H1 (cell line): Measurements from ENCODE around the gene ARHGAP12. TPM values are rescaled to one million over a fixed set of nuclear protein-coding genes. Genes with fewer than 3 reads are reported as not detected.

Source experiments
- CTCF ChIA-PET: fragments of 300-600 bp; sonication (Branson Sonifier 250); formaldehyde crosslinking; loops from one replicate; lab custom pipeline; 2021; ENCODE audit not compliant: partially characterized antibody; lab: Charles Lee
- POLR2A ChIA-PET: fragments of 300-600 bp; sonication (Branson Sonifier 250); formaldehyde crosslinking; loops from one replicate; lab custom pipeline; 2021; ENCODE audit warnings: inconsistent platforms; ENCODE audit not compliant: partially characterized antibody; lab: Charles Lee
- DNase-seq, 2 experiments: peaks; one replicate each; pipeline versions ENCODE4 v3.0.0 to v3.0.0-alpha.2; 2010 to 2022; ENCODE audit warnings: low spot score in 2 of 2, low read depth in 1 of 2, mixed read lengths in 1 of 2
- FAIRE-seq: peaks from 2 replicates; lab custom pipeline; 2011; peaks lifted over from hg19 to GRCh38; lab: Jason Lieb, UNC
- H2AFZ ChIP-seq: 2 replicates; pipeline ENCODE4 v1.8.1; 2012; ENCODE audit warnings: low read length, inconsistent platforms
- H2AK5ac ChIP-seq: 2 replicates; pipeline ENCODE4 v1.6.1; 2013; ENCODE audit warnings: low read depth, low read length
- H2BK120ac ChIP-seq: replicated peaks from 2 replicates; pipeline ENCODE3; 2013; ENCODE audit warnings: low read depth, low read length, inconsistent platforms
- H2BK12ac ChIP-seq: 2 replicates; pipeline ENCODE4 v1.6.1; 2013; ENCODE audit warnings: low read depth, low read length
- H2BK15ac ChIP-seq: 2 replicates; pipeline ENCODE4 v1.6.1; 2013; ENCODE audit warnings: low read length
- H2BK20ac ChIP-seq: 2 replicates; pipeline ENCODE4 v1.6.1; 2013; ENCODE audit warnings: low read length
- H2BK5ac ChIP-seq: 2 replicates; pipeline ENCODE4 v1.6.1; 2013; ENCODE audit warnings: low read depth, low read length
- H3K14ac ChIP-seq: 2 replicates; pipeline ENCODE4 v1.6.1; 2013; ENCODE audit warnings: inconsistent platforms; ENCODE audit not compliant: insufficient read length
- H3K18ac ChIP-seq: 2 replicates; pipeline ENCODE4 v1.6.1; 2013; ENCODE audit warnings: low read length; ENCODE audit errors: extremely low read depth
- H3K23ac ChIP-seq: 2 replicates; pipeline ENCODE4 v1.6.1; 2013; ENCODE audit warnings: inconsistent platforms; ENCODE audit not compliant: insufficient read length
- H3K23me2 ChIP-seq: 2 replicates; pipeline ENCODE4 v1.6.1; 2013; ENCODE audit warnings: low read depth, low read length
- H3K27ac ChIP-seq: 2 replicates; pipeline ENCODE4 v1.6.1; 2011; ENCODE audit warnings: low read depth, low read length, inconsistent platforms
- H3K27me3 ChIP-seq, 4 experiments: replicated peaks in 1 of 4; 1 replicate in 1 of 4; 2 replicates in 3 of 4; pipeline versions ENCODE4 v1.6.1 to v1.8.1; 2011 to 2013; ENCODE audit warnings: low read length in 3 of 4, mild to moderate bottlenecking in 3 of 4, inconsistent platforms in 2 of 4, mixed read lengths in 2 of 4, moderate library complexity in 1 of 4; ENCODE audit not compliant: control insufficient read depth in 3 of 4, insufficient read depth in 3 of 4; ENCODE audit errors: extremely low read depth in 1 of 4
- H3K36me3 ChIP-seq, 4 experiments: 2 replicates each; pipeline versions ENCODE4 v1.6.1 to v1.8.1; 2011 to 2013; ENCODE audit warnings: mild to moderate bottlenecking in 4 of 4, low read length in 3 of 4, moderate library complexity in 2 of 4, control low read depth in 1 of 4, inconsistent platforms in 1 of 4; ENCODE audit not compliant: insufficient read depth in 4 of 4, control insufficient read depth in 2 of 4
- H3K4ac ChIP-seq: replicated peaks from 2 replicates; pipeline ENCODE3; 2013; ENCODE audit warnings: low read length, low read depth, mixed read lengths, inconsistent platforms; ENCODE audit not compliant: insufficient read length
- H3K4me1 ChIP-seq, 4 experiments: replicated peaks in 1 of 4; 1 replicate in 1 of 4; 2 replicates in 3 of 4; pipeline versions ENCODE4 v1.6.1 to v1.8.1; 2011 to 2013; ENCODE audit warnings: low read length in 3 of 4, inconsistent platforms in 2 of 4, mixed read lengths in 1 of 4; ENCODE audit not compliant: insufficient read depth in 4 of 4, control insufficient read depth in 3 of 4
- H3K4me2 ChIP-seq, 2 experiments: 2 replicates each; pipeline versions ENCODE4 v1.6.1 to v1.8.1; 2011 to 2013; ENCODE audit warnings: low read depth in 2 of 2, low read length in 2 of 2, control low read depth in 1 of 2, inconsistent platforms in 1 of 2, mild to moderate bottlenecking in 1 of 2; ENCODE audit not compliant: insufficient read depth in 1 of 2
- H3K4me3 ChIP-seq, 4 experiments: fragments of 200-600, 300-600 bp in 1 of 4; sonication (generic), shearing (Covaris generic), sonication (Bioruptor Twin) in 1 of 4; 2 replicates each; pipeline versions ENCODE4 v1.5.1 to v1.8.1; 2011 to 2016; ENCODE audit warnings: low read length in 4 of 4, low read depth in 3 of 4, control low read depth in 2 of 4, inconsistent platforms in 2 of 4, mild to moderate bottlenecking in 2 of 4, mixed read lengths in 1 of 4, moderate library complexity in 1 of 4; ENCODE audit not compliant: insufficient read depth in 2 of 4; ENCODE audit errors: extremely low read depth in 1 of 4
- H3K56ac ChIP-seq: replicated peaks from 2 replicates; pipeline ENCODE3; 2013; ENCODE audit warnings: low read depth, mild to moderate bottlenecking, mixed read lengths, low read length, inconsistent platforms; ENCODE audit not compliant: insufficient read length
- H3K79me1 ChIP-seq: 2 replicates; pipeline ENCODE4 v1.6.1; 2013; ENCODE audit warnings: low read depth, low read length, control low read depth
- H3K79me2 ChIP-seq, 2 experiments: 2 replicates each; pipeline versions ENCODE4 v1.6.1 to v1.8.1; 2012 to 2013; ENCODE audit warnings: low read length in 2 of 2, mild to moderate bottlenecking in 2 of 2, inconsistent platforms in 1 of 2; ENCODE audit not compliant: insufficient read depth in 2 of 2, control insufficient read depth in 1 of 2
- H3K9ac ChIP-seq, 4 experiments: replicated peaks in 1 of 4; 1 replicate in 1 of 4; 2 replicates in 3 of 4; pipeline versions ENCODE4 v1.6.1 to v1.8.1; 2011 to 2013; ENCODE audit warnings: low read depth in 3 of 4, low read length in 3 of 4, control low read depth in 2 of 4, mild to moderate bottlenecking in 2 of 4, moderate library complexity in 2 of 4, inconsistent platforms in 1 of 4; ENCODE audit errors: extremely low read depth in 1 of 4
- H3K9me3 ChIP-seq, 2 experiments: 2 replicates each; pipeline versions ENCODE4 v1.6.1 to v1.8.1; 2012 to 2013; ENCODE audit warnings: mild to moderate bottlenecking in 2 of 2, moderate library complexity in 2 of 2, control low read depth in 1 of 2, inconsistent platforms in 1 of 2, low read depth in 1 of 2, low read length in 1 of 2, mixed read lengths in 1 of 2; ENCODE audit not compliant: insufficient read depth in 2 of 2
- H4K20me1 ChIP-seq, 2 experiments: replicated peaks in 1 of 2; 2 replicates each; pipeline versions ENCODE3 to v1.8.1; 2011 to 2013; ENCODE audit warnings: inconsistent platforms in 2 of 2, low read length in 2 of 2, mild to moderate bottlenecking in 1 of 2; ENCODE audit not compliant: insufficient read depth in 2 of 2, control insufficient read depth in 1 of 2
- H4K5ac ChIP-seq: 2 replicates; pipeline ENCODE4 v1.6.1; 2013; ENCODE audit warnings: low read length, low read depth, mixed read lengths, inconsistent platforms; ENCODE audit not compliant: insufficient read length
- H4K8ac ChIP-seq: 2 replicates; pipeline ENCODE4 v1.8.0; 2013; ENCODE audit warnings: mild to moderate bottlenecking, moderate library complexity, low read length, inconsistent platforms; ENCODE audit not compliant: insufficient read depth; ENCODE audit errors: extremely low read depth
- H4K91ac ChIP-seq: replicated peaks from 2 replicates; pipeline ENCODE3; 2013; ENCODE audit warnings: low read length, mixed read lengths, inconsistent platforms; ENCODE audit not compliant: insufficient read length
- EGR1 ChIP-seq: IDR thresholded peaks from 2 replicates; pipeline ENCODE4 v1.6.1; 2011; ENCODE audit warnings: low read depth, low read length, borderline replicate concordance
- EP300 ChIP-seq, 2 experiments: IDR thresholded peaks; 1 replicate in 1 of 2; 2 replicates in 1 of 2; pipeline ENCODE4 v1.6.1; 2011 to 2012; ENCODE audit warnings: low read depth in 2 of 2, low read length in 2 of 2, mild to moderate bottlenecking in 2 of 2, borderline replicate concordance in 1 of 2, inconsistent platforms in 1 of 2, moderate library complexity in 1 of 2
- HDAC2 ChIP-seq, 2 experiments: fragments of 300-600 bp in 1 of 2; sonication (generic) in 1 of 2; IDR thresholded peaks; 2 replicates each; pipeline ENCODE4 v1.6.1; 2011 to 2012; ENCODE audit warnings: low read depth in 2 of 2, low read length in 2 of 2, mild to moderate bottlenecking in 2 of 2, moderate library complexity in 2 of 2, borderline replicate concordance in 1 of 2, inconsistent platforms in 1 of 2
- KDM5A ChIP-seq: fragments of 200-600 bp; IDR thresholded peaks from 2 replicates; pipeline ENCODE4 v1.7.1; 2012; ENCODE audit warnings: mild to moderate bottlenecking, low read length, inconsistent platforms, mixed read lengths
- SIN3A ChIP-seq, 2 experiments: IDR thresholded peaks in 1 of 2; conservative IDR thresholded peaks in 1 of 2; 2 replicates each; pipeline ENCODE4 v1.6.1; 2011 to 2012; ENCODE audit warnings: low read length in 2 of 2, improper control_type of control experiment in 1 of 2, low read depth in 1 of 2, mild to moderate bottlenecking in 1 of 2
- TCF12 ChIP-seq: IDR thresholded peaks from 2 replicates; pipeline ENCODE4 v1.6.1; 2011; ENCODE audit warnings: low read depth, mild to moderate bottlenecking, low read length
- WGBS, 2 experiments: shearing (Covaris generic) in 1 of 2; methylation state at CpG; one replicate each; pipeline versions ENCODE4 v1.1.6 to v1.1.7; 2013 to 2015; ENCODE audit warnings: low lambda C conversion rate in 2 of 2, mixed read lengths in 2 of 2, inconsistent platforms in 1 of 2, low coverage in 1 of 2, missing lambda C conversion rate in 1 of 2; ENCODE audit not compliant: insufficient replicate concordance in 2 of 2, insufficient coverage in 1 of 2, insufficient read length in 1 of 2; ENCODE audit errors: extremely low coverage in 1 of 2, missing lambda C conversion rate in 1 of 2; 5-methylcytosine and 5-hydroxymethylcytosine counted together
- polyA plus RNA-seq, 7 experiments: library from polyadenylated mRNA; depleted of rRNA in 3 of 7; stranded (reverse) in 5 of 7; unstranded in 2 of 7; fragments of >200 nt in 5 of 7; fragments of 200-250 nt in 2 of 7; gene quantifications; 1 replicate in 5 of 7; 2 replicates in 1 of 7; 4 replicates in 1 of 7; pipeline versions ENCODE4 v1.2.1 to v1.2.3, GENCODE V29; 2011 to 2013; ENCODE audit warnings: missing spikeins in 2 of 7, mixed read lengths in 2 of 7
- total RNA-seq: library from RNA; stranded (reverse); fragmentation: NEBNext Ultra II Directional; extraction: Animal tissue kit (Norgen Biotek cat#: 25700); gene quantifications from 2 replicates; pipeline ENCODE4 v1.2.1, GENCODE V29; 2021

Gene ARHGAP12
- total and polyA plus RNA-seq, 2 of the 8 experiments (the other 6 are each of a cell fraction or from before 2014, with no cell fraction given) = 10.1 to 39.0 TPM

DNA sequence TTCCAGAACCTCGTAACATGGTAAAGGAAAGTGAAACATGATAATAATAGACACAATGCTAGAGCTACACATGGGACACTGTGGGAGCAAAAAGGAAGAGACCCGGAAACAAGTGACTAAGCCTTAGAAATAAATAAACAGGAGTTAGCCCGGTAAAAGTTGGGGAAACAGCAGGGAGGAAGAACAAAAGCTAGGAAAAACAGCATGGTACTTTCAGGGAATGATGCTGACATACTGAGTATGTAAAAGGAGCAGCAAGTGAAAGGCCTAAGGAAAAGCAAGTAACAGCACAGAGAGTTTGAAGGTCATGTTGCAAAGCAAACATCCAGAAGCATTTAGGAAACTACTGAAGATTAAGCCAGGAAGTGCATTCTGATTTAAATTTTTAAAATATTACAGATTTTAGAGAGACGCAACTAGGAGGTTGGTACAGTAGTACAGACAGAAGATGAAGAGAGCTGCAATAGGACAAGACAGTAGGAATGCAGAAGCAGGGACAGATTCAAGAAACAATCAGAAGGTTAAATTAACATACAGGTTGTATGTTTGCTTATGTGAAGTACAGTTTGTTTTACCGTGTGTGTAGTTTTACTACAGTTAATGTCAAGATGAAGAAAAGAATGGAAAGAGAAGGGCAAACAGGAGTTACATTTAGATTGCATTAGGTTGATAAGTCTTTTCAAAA is 63.7 kb downstream of the ARHGAP12 start:
- Histone ChIP-seq H3K4me2 (peak overlapping the region; percentile 44 to 49; a peak in 3 of 4 replicates), H2BK12ac (no peak overlapping the region), H3K79me1 (peaks cover 4% of the 10 kb centered on the region; the same call in 1 of the 2 replicates), H3K79me2 (peaks cover 0 to 65% of the 10 kb centered on the region in 2 experiments; a peak in 2 of 4 replicates), H3K4me1 (peaks cover 0 to 8% (median 4%) of the 10 kb centered on the region in 4 experiments; a peak in 5 of 7 replicates), H3K23me2 (peaks cover 5% of the 10 kb centered on the region; the same call in 1 of the 2 replicates), H4K5ac (no peak overlapping the region), H3K56ac (no peak overlapping the region), H2AFZ (no peak overlapping the region), H3K9me3 (no peaks in the 10 kb centered on the region), H3K18ac (no peak overlapping the region), H2BK20ac (no peak overlapping the region), H3K36me3 (peaks cover 0 to 4% (median 2%) of the 10 kb centered on the region in 4 experiments; a peak in 2 of 8 replicates), H4K20me1 (no peaks in the 10 kb centered on the region), H2BK5ac (no peak overlapping the region), H3K27me3 (no peaks in the 10 kb centered on the region), H4K8ac (no peak overlapping the region), H2BK120ac (no peak overlapping the region), H3K14ac (no peak overlapping the region), H3K4ac (no peak overlapping the region), H2BK15ac (no peak overlapping the region), H3K4me3 (peak overlapping the region in 1 of 4 experiments; percentile 32; a peak in 3 of 8 replicates), H3K9ac (no peak overlapping the region), H3K27ac (no peak overlapping the region), H4K91ac (no peak overlapping the region), H2AK5ac (no peak overlapping the region; the same call in 1 of the 2 replicates), H3K23ac (no peak overlapping the region)
- ChIA-PET POLR2A (interaction anchor here (0.9 to 1.5 kb wide), 4 partner anchors 14 to 64 kb away, joined by 3 read pairs; partner anchors contain the start of gene ARHGAP12), CTCF (interaction anchor here (2.8 kb wide), 1 partner anchor 140 kb away, joined by 13 read pairs; no protein-coding TSS in a partner anchor)
- peak; percentile 100 for FAIRE-seq
- DNase-seq = peak in 1 of 2 experiments; percentile 10
- TF ChIP-seq EGR1 (peak; percentile 38; the same call in 1 of the 2 replicates), TCF12 (no peak), EP300 (IDR thresholded peaks at IDR 0.05; ENCODE audit: borderline replicate concordance in 1 of 2, low read depth in 2 of 2, low read length in 2 of 2) (0 out of 3 replicates have a peak, but pooled peaks of 1 of the 2 experiments have one; percentile 39), SIN3A (conservative IDR thresholded peaks at IDR 0.05 in 1 of 2, IDR thresholded peaks at IDR 0.05 in 1 of 2; ENCODE audit: low read depth in 1 of 2, low read length in 2 of 2) (0 out of 4 replicates have a peak, but pooled peaks of 1 of the 2 experiments have one; percentile 21), HDAC2 (IDR thresholded peaks at IDR 0.05; ENCODE audit: borderline replicate concordance in 1 of 2, low read depth in 2 of 2, low read length in 2 of 2) (0 out of 4 replicates have a peak, but pooled peaks of 1 of the 2 experiments have one; percentile 37), KDM5A (no peak)
- WGBS, 2 experiments = 17% methylated on average over 5 of the region's 5 CpGs; no CpG with 5 or more reads in 1 of the 2 experiments
